ENCODE data around the gene ZNF780A.
A peak's percentile ranks its signal among the peaks of the same experiment; 100 is the strongest.
"Not testable (repeated sequence)": the region's sequence is repeated elsewhere in the genome, so short reads cannot be mapped to it uniquely, and the experiment has no call there.

The ZNF780A gene

DNA sequence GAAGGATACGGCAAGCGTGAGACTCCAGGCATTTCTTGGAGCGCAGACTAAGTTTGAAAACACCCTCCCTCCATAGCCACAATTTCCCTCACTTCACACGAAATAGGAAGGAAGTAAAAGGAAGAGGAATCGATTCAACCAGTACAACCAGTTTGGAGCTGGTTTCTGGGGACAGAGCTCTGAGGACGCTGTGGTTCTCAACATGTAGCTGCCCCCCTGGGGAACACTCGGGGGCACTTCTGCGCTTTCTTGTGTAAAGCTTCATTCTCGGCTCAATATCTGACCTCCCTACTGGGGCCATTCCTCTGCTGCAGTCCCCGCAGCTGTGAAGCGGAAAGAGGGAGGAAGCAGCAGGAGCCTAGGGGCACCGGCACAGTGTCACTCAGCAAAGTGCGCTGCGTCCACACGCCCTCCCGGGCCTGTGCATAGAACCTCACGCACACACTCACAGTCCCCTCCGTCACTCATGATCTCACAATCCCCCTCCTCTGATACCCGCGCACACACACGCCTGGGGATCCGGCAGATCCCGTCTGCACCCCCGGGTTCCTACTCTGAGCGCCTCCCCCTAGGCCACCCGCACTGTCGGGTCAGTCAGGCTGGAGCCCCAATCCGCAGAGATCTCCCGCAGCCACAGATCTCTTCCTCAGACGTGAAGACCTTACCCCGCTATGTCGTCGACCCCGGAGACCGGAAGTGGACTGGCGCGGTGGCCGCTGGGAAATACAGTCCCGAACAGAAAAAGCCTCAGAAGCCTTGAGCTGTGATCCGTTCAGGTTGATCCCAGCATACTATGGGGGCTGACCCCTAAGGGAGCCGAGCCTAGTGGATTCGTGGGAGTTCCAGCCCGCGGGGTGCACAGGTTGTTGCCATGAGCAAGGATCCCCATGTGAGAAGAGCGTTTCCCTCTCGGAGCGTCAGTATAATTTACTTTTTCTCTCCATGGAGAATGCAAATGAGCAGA lies at the start of gene ZNF780A:
ZNF780A (minus strand) TSS at position 703 of the 964 bp plus-strand sequence. CDS start 6,190 bp downstream, outside the sequence.
- DNase-seq (ENCODE audit: low spot score): peak; percentile 90

DNA sequence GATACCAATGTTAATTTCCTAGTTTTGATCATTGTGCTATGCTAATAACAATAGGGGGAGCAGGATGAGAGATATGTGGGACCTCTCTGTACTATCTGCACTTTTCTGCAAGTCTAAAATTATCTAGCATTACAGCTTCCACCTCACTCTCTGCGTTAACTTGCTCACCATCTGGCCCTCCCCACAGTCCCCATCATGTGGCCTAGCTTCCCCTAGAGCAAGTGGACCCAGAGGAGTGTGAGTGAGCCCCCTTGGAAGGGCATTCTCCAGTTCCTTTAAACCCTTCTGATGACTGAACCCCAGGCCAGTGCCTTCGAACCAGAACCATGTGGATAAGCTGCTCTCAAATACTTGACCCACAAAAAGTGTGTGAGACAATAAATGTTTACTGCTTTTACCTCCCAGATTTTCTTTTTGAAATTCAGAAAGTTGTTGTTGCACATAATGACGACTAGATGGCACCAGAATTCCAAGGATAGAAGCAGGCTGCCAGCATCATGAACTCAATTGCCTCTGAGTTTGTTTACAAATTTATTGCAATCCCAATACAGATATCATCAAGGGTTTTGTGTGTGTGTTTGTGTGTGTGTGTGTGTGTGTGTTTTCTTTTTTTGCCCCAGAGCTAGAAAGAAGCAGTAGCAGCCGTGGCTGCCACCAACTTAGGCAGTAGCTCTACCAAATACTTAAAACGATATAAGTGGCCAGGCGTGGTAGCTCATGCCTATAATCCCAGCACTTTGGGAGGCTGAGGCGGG lies 49.0 kb upstream of the ZNF780A start:
- peak; percentile 64 for DNase-seq (ENCODE audit: low spot score)

DNA sequence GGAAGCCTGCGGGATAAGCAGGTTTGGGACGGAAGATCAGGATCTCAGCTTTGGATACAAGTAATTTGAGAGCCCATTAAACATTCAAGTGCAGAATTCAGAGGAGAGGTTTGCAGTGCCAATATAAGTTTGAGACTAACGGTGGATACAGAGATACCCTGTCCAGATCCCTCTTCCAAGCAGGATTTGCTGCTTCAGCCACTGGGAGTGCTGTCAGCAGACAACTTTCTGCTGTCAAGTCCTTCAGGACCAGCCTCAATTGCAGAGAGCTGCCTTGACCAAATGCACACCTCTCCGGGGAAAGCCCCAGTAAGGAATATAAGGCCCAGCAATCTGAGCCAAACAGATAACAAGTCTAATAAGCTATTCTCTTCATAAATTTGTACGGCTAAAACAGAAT lies 46.1 kb upstream of the ZNF780A start:
- DNase-seq (ENCODE audit: low spot score): no peak

DNA sequence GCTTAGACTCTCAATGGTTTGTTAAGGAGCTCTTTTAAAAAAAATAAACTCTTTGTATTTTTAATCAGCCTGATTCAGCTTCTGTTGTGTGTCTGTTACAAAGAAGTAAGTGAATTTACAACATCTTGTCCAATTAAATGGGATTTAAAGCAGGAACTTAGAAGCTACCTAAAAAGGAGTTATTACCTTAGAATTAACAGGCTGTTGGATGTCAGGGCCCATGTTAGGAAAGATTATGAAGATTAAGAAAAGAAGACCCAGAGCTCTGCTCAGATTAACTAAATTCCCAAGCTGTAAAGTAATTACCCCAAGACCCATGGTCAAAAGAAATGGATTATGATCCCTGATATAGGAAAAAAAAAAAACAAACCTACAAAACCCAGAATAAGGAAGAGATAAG lies 44.1 kb upstream of the ZNF780A start:
- DNase-seq (ENCODE audit: low spot score): no peak

DNA sequence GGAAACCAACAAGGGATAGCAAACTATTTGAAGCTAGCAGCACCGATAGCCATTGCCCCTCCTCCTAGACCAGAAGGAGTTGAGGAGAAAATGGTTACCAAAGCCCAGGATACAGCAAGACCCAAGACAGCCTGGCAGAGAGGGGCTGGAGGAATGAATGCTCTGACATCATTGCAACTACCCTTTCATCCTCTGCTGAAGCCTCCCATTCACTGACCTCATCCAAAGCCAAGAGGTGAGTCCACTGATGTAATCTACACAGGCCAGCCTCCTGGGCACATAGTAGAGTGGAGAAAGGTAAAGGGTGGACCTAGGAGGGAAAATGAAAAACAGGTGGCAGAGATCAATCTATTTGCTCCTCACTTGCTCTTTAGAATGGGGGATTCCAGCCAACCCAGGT lies 42.7 kb upstream of the ZNF780A start:
- no peak for DNase-seq (ENCODE audit: low spot score)

DNA sequence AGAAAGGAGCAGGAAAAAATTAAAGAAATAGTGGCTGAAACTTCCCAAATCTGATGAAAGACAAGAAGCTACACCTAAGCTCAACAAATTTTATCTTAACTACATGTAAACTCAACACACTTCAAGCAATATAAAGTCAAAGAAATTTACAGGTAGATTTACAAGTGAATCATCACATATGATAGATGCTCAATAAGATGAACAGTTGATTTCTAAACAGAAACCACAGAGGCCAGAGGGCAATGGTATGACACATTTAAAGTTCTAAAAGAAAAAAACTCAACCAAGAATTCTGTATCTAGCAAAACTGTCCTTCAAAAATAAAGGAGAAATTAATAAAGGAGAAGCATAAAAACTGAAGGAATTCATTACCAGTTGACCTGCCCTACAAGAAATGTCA lies 39.3 kb upstream of the ZNF780A start:
- no peak for DNase-seq (ENCODE audit: low spot score)

DNA sequence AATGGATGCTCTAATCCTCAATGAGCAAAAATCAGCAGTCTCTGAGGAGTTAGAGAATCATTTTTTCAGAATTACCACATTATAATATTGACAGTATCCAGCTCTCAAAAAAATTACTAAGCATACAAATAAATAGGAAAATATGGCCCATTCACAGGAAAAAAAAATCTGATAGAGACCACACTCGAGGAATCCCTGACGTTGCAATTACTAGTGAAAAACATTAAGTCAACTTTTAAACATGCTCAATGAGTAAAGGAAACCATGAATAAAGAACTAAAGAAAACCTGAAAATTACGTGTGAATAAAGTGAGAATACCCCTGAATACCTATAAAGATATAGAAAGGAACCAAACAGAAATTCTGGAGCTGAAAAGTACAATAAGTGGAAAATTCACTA lies 38.7 kb upstream of the ZNF780A start:
- DNase-seq (ENCODE audit: low spot score): no peak

DNA sequence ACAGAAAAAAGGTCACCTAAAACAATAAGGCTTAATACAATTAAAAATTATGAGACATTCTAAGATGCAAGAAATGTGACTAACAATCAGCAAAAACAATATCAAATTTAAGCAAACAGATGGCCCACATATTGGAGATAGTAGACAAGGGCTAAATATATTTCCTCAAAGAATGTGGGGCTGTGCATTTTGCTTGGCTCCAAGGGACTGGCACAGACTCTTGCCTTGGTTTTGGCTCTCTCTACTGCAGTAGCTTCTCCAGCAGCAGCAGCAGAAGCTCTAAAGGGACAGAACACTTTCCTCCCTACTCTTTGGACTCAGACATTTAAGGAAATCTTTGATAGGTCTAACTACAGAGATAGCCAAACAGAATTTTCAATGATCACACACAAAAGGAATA lies 38.2 kb upstream of the ZNF780A start:
- DNase-seq (ENCODE audit: low spot score): no peak

DNA sequence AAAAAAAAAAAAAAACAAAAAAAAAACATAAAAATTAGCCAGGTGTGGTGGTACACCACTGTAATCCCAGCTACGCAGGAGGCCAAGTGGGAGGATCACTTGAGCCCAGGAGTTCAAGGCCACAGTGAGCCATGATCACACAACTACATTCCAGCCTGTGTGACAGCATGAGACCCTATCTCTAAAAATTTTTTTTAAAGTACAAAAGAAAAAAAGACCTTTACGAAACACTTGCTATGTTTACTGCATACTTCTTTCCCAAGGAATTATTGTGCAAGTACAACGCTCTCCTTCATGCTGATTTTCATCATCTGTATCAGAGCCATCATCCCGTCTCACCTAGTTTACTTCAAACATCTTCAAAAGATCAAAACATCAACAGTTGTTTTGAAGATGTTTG lies 28.6 kb upstream of the ZNF780A start:
- no peak for DNase-seq (ENCODE audit: low spot score)

DNA sequence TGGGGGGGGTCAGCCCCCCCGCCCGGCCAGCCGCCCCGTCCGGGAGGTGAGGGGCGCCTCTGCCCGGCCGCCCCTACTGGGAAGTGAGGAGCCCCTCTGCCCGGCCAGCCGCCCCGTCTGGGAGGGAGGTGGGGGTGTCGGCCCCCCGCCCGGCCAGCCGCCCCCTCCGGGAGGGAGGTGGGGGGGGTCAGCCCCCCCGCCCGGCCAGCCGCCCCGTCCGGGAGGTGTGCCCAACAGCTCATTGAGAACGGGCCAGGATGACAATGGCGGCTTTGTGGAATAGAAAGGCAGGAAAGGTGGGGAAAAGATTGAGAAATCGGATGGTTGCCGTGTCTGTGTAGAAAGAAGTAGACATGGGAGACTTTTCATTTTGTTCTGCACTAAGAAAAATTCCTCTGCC lies 27.9 kb upstream of the ZNF780A start:
- DNase-seq (ENCODE audit: low spot score): not testable (repeated sequence)

DNA sequence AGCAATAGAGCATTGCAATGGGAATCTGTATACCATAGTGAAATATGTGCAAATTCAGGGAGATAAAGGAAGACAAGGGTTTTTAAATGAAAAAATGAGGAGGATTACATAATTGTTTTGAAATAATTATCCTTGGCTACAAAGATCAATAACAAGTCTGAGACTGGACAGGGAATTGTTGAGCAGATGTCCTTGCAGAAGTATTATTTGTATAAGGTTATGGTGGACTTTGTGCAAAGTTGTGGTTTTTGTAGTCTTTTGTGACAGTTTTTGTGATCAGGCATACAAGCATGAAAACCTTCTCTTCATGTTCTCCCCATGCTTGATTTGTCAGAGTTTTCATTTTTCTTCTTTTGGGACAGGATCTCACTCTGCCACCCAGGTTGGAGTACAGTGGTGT lies 25.3 kb upstream of the ZNF780A start:
- DNase-seq (ENCODE audit: low spot score): no peak

DNA sequence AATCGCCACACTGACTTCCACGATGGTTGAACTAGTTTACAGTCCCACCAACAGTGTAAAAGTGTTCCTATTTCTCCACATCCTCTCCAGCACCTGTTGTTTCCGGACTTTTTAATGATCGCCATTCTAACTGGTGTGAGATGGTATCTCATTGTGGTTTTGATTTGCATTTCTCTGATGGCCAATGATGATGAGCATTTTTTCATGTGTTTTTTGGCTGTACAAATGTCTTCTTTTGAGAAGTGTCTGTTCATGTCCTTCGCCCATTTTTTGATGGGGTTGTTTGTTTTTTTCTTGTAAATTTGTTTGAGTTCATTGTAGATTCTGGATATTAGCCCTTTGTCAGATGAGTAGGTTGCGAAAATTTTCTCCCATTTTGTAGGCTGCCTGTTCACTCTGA lies 23.4 kb upstream of the ZNF780A start:
- DNase-seq (ENCODE audit: low spot score): not testable (repeated sequence)

DNA sequence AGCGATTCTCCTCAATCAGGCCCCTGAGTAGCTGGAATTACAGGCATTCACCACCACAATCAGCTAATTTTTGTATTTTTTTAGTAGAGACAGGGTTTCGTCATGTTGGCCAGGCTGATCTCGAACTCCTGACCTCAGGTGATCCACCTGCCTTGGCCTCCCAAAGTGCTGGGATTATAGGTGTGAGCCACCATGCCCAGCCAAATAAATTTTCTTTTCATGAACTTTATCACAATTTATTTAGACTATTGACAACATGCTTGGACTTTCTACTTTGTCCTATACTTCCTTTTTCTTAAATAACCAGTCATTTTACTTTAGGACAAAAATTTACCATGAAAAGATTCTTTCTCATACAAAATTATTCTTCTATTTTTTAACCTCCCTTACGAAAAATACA lies 21.5 kb upstream of the ZNF780A start:
- DNase-seq (ENCODE audit: low spot score): not testable (repeated sequence)

DNA sequence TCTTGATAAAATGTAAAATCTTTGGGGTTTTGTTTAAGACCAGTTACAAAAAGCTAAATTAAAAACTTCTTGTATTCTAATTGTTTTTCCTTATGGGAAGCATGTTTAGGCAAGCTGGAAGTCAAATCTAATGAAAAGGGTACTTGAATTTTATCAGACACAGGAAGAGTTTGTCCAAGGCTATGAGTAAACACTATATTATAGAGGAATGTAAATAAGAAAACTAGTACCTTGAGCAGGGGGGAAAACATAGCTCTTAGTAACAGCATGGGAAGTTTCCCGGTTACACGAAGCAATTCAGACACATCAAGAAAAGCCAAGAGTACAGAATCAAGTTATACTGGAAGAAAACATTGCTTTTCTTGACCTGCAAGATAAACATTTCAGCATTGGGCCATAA lies 19.8 kb upstream of the ZNF780A start:
- DNase-seq (ENCODE audit: low spot score): no peak

DNA sequence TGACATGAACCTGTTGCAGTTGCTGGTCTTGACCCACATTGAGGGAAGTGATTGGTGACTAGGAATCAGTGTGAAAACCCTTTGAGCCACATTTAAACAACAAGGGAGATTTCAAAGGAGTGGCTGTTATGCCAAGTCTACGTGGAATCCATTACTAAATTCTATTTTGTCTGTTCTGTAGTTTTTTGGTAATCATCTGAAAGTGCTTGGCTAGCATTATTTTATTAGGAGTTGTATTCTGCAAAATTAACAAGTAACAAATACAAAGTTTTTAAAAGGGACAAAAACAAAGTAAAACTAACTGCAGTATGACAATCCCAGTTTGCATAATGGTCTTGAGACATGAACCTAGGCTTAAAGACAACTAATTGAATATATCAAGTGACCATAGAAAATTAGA lies 14.0 kb upstream of the ZNF780A start:
- no peak for DNase-seq (ENCODE audit: low spot score)

DNA sequence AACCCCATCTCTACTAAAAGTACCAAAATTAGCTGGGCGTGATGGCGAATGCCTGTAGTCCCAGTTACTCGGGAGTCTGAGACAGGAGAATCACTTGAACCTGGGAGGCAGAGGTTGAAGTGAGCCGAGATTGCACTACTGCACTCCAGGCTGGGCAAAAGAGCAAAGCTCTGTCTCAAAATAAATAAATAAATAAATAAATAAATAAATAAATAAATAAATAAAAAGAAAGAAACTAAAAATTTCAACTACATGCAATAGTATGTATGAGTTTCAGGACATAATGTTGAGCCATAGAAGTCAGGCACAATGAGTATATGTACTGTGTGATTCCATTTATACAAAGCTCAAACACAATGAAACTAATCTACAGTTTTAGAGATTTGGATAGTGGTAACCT lies 12.9 kb upstream of the ZNF780A start:
- DNase-seq (ENCODE audit: low spot score): no peak

DNA sequence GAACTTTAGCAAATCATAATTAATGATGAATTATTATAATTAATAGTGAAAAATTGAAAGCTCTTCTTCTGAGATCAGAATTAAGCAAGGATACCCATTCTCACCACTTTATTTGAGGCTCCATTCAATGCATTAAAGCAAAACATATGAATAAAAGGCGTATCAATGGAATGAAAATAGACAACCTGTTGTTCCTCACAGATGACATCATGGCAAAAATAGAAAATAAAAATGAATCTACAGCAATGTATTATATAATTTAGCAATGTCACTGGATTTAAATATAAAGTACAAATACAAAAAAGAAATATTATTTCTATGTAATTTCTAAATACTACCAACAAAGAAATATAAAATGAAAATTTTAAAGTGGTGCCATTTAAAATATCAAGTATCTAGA lies 11.1 kb upstream of the ZNF780A start:
- no peak for DNase-seq (ENCODE audit: low spot score)

DNA sequence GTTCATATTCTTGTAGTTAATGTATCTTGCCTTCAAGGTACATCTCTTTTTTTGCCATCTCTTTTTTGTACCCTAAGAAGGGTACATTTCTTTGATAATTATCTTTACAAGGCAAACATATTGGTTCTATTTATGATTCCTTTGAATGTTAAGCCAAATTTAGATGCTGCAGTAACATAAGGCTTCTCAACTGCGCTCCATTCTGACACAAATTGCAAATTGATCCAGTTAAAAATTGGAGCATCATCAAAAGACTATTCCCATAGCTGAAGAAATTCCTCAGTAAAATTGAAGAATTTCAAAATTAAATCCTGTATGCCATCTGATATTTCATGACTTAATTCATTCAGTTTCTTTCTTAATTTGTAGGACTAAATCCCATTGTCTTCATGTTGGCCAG lies 2.7 kb upstream of the ZNF780A start:
- DNase-seq (ENCODE audit: low spot score): no peak

DNA sequence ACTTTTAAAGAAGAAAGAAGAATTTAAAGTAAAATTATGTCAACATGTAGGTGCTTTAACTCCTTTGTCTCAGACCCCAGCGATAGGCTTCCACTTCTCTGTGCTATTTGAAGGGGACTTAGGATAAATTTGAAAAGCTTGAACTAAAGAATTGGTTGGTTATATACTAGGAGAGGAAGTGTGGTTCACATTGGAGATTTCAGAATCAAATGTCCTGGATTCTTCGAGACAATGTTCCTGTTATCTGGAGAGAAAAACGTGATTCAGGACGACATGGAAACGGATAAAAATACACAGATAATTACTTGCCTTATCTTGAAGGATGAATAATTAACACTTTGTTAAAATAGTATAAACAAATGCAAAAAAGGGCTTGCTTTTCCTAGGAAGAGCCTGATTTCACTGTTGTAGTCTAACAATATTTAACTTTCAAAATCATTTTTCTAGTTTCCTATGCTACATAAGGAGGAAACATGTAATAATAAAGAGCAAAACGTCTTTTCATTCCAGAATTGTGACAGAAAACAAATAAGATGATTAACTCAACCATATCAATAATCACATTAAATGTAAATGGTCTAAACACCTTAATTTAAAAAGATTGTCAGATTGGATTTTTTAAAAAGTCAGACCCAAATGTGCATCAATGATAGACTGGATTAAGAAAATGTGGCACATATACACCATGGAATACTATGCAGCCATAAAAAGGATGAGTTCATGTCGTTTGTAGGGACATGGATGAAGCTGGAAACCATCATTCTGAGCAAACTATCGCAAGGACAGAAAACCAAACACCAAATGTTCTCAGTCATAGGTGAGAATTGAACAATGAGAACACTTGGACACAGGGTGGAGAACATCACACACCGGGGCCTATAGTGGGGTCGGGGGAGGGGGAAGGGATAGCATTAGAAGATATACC lies 724 bp upstream of the ZNF780A start:
- peak; percentile 7 for DNase-seq (ENCODE audit: low spot score)

DNA sequence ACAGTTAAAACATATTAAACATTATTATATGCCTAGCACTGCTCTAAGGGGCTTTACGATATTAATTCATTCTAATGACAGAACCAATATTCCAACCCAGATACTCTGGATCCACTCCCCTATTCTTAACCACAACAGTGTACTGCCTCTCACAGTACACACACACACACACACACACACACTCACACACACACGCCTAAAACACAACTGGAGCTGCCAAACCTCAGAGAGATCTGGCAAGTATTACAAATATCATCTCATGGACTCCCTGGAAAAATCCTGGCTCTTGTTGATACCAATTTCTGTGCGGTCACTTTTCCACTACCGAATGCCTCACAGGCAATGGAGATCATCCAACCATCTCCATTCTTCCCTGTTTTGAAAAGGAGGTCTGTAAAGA lies 1.3 kb downstream of the ZNF780A start:
- peak; percentile 8 for DNase-seq (ENCODE audit: low spot score)

DNA sequence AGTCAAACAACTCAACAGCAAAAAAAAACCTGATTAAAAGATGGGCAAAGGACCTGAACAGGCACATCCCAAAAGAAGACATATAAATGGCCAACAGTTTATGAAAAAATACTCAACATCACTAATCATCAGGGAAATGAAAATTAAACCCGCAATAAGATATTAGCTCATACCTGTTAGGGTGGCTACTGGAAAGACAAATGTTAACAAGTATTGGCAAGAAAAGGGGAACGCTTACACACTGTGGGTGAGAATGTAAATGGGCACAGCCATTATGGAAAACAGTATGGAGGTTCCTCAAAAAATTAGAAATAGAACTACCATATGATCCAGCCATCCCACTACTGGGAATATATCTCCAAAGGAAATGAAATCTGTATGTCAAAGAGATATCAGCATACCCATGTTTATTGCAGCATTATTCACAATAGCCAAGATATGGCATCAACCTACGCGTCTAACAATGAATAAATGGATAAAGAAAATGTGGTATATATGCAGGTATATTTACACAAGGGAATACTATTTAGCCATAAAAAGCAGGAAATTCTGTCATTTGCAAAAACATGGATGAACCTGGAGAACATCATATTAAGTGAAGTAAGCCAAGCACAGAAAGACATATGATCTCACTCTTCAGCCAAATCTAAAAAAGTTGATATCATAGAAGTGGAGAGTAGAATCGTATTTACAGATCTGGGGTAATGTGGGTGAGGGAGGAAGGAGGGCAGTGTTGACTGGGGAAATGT lies 2.3 kb downstream of the ZNF780A start:
- no peak for DNase-seq (ENCODE audit: low spot score)

All from RKO (cell line).